Measurements from ENCODE around the gene MRPS5.

Gene MRPS5

DNA sequence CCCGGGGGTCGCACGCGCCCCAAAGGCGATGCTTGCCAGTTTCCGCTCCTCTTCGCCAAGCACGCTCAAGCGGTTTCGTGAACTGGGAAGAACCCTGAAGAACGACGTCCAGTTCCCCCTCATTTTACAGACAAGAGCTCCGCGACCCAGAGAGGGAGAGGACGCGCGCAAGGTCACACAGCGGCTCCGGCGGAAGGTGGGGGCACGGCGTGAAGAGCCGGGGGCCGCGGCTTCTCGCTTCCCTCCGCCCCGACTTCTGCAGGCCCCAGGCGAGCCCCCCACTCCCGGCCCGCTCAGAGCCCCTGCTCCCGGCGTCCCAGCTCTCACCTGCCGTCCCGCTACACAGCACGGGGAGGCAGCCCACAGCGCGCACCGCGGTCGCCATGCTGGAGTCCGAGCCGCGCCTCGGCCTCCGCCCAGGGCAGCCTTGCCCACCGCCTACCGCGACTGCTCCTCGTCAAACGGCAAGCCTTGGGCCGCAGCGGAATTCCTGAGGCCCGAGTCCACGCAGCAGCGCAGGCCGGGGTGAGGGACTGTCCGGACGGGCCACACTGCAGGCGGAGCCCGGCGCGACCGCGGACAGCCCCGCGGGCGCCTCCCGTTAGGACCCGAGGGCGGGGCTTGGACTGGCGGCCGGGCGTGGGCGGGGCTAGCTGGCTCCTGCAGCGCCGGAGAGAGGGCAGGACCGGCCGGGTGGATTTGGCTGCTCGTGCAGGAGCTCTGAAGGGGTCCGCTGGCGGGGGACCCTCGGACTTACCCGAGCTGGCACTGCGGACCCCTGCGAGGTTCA, at the start of gene MRPS5:
MRPS5 (minus strand) TSS at position 402 of the 790 bp plus-strand sequence; CDS start at position 385, 17 bp downstream.
- no peaks in the 10 kb centered on the region for H3K9me3 ChIP-seq (ENCODE audit: low read depth, low read length)
- H3K9ac ChIP-seq (ENCODE audit: insufficient read length), result peak within 1 kb of the TSS; percentile 94
- no peak for TF ChIP-seq EZH2 (IDR thresholded peaks at IDR 0.05)
- peak; percentile 83 for TF ChIP-seq POLR2AphosphoS5 (IDR thresholded peaks at IDR 0.05; ENCODE audit: borderline replicate concordance, low read depth, low read length)
- no peak for TF ChIP-seq FOXP2 (optimal IDR thresholded peaks at IDR 0.05; ENCODE audit: control extremely low read depth, extremely low read length, insufficient read depth)
- H3K27ac ChIP-seq, result peak within 1 kb of the TSS; percentile 90
- peak within 1 kb of the TSS; percentile 99 for H3K4me3 ChIP-seq
- no peak for DNase-seq (ENCODE audit: low read depth, low spot score)
- peaks cover 32% of the 10 kb centered on the region for H3K36me3 ChIP-seq (ENCODE audit: insufficient read depth, low read length)

- Histone ChIP-seq H3K36me3 (ENCODE audit: insufficient read depth, low read length) (no peaks in the 10 kb centered on the region), H3K9me3 (ENCODE audit: low read depth, low read length) (no peaks in the 10 kb centered on the region), H3K4me3 (peak overlapping the region; percentile 83), H3K27ac (no peak overlapping the region), H3K9ac (ENCODE audit: insufficient read length) (peak overlapping the region; percentile 74)
- DNase-seq (ENCODE audit: low read depth, low spot score), result no peak
- TF ChIP-seq FOXP2 (optimal IDR thresholded peaks at IDR 0.05; ENCODE audit: control extremely low read depth, extremely low read length, insufficient read depth), result no peak
- no peak for TF ChIP-seq POLR2AphosphoS5 (IDR thresholded peaks at IDR 0.05; ENCODE audit: borderline replicate concordance, low read depth, low read length)
- TF ChIP-seq EZH2 (IDR thresholded peaks at IDR 0.05), result no peak
These were observed 44.6 kb upstream of the MRPS5 start for GRCh38 chr2:95166065-95166763.

GRCh38 chr2:95165371-95166064, 43.9 kb upstream of the MRPS5 start, which contains the start of gene ZNF2:
Gene ZNF2 (plus strand): TSS chr2:95165809. CDS start chr2:95176227, 10,418 bp downstream.
- peak; percentile 93 for DNase-seq (ENCODE audit: low read depth, low spot score)
- Histone ChIP-seq H3K36me3 (ENCODE audit: insufficient read depth, low read length) (no peaks in the 10 kb centered on the region), H3K9ac (ENCODE audit: insufficient read length) (peak within 1 kb of the TSS; percentile 85), H3K9me3 (ENCODE audit: low read depth, low read length) (no peaks in the 10 kb centered on the region), H3K4me3 (peak within 1 kb of the TSS; percentile 83), H3K27ac (peak within 1 kb of the TSS; percentile 75)
- TF ChIP-seq EZH2 (IDR thresholded peaks at IDR 0.05), result no peak
- TF ChIP-seq POLR2AphosphoS5 (IDR thresholded peaks at IDR 0.05; ENCODE audit: borderline replicate concordance, low read depth, low read length), result peak; percentile 89
- no peak for TF ChIP-seq FOXP2 (optimal IDR thresholded peaks at IDR 0.05; ENCODE audit: control extremely low read depth, extremely low read length, insufficient read depth)

DNA sequence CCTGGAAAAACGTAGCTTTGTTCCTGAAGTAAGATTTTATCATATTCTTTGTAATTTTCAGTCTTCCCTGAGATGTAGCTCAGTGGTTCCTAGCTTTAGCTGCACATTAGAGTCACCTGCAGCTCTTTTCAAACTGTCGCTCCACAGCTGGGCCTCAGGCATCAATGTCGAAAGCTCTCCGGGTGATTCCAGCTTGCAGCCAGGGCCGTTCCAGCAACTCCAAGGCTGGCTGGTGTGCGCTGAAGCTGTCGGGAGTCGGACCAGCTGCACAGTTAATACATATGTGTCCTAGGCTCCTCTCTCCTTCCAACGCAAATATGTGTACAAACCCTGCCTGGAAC, 43.4 kb upstream of the MRPS5 start:
- no peak for TF ChIP-seq FOXP2 (optimal IDR thresholded peaks at IDR 0.05; ENCODE audit: control extremely low read depth, extremely low read length, insufficient read depth)
- TF ChIP-seq EZH2 (IDR thresholded peaks at IDR 0.05), result no peak
- no peak for TF ChIP-seq POLR2AphosphoS5 (IDR thresholded peaks at IDR 0.05; ENCODE audit: borderline replicate concordance, low read depth, low read length)
- no peaks in the 10 kb centered on the region for H3K9me3 ChIP-seq (ENCODE audit: low read depth, low read length)
- H3K4me3 ChIP-seq, result peak overlapping the region; percentile 83
- H3K27ac ChIP-seq, result peak overlapping the region; percentile 75
- H3K9ac ChIP-seq (ENCODE audit: insufficient read length), result peak overlapping the region; percentile 85
- no peaks in the 10 kb centered on the region for H3K36me3 ChIP-seq (ENCODE audit: insufficient read depth, low read length)
- DNase-seq (ENCODE audit: low read depth, low spot score), result no peak

- H3K9me3 ChIP-seq (ENCODE audit: low read depth, low read length), result no peaks in the 10 kb centered on the region
- H3K9ac ChIP-seq (ENCODE audit: insufficient read length), result peak within 1 kb of the TSS; percentile 41
- peak within 1 kb of the TSS; percentile 70 for H3K4me3 ChIP-seq
- DNase-seq (ENCODE audit: low read depth, low spot score), result no peak
- H3K27ac ChIP-seq, result no peak within 1 kb of the TSS
- TF ChIP-seq FOXP2 (optimal IDR thresholded peaks at IDR 0.05; ENCODE audit: control extremely low read depth, extremely low read length, insufficient read depth) (no peak), POLR2AphosphoS5 (IDR thresholded peaks at IDR 0.05; ENCODE audit: borderline replicate concordance, low read depth, low read length) (peak; percentile 31; the same call in 1 of the 2 replicates)
- H3K36me3 ChIP-seq (ENCODE audit: insufficient read depth, low read length), result no peaks in the 10 kb centered on the region
These were observed 38.3 kb upstream of the MRPS5 start, which contains the start of gene ZNF514 for GRCh38 chr2:95159690-95160449. Gene ZNF514 (minus strand): TSS chr2:95159848. CDS start chr2:95153253, 6,595 bp downstream.

DNA sequence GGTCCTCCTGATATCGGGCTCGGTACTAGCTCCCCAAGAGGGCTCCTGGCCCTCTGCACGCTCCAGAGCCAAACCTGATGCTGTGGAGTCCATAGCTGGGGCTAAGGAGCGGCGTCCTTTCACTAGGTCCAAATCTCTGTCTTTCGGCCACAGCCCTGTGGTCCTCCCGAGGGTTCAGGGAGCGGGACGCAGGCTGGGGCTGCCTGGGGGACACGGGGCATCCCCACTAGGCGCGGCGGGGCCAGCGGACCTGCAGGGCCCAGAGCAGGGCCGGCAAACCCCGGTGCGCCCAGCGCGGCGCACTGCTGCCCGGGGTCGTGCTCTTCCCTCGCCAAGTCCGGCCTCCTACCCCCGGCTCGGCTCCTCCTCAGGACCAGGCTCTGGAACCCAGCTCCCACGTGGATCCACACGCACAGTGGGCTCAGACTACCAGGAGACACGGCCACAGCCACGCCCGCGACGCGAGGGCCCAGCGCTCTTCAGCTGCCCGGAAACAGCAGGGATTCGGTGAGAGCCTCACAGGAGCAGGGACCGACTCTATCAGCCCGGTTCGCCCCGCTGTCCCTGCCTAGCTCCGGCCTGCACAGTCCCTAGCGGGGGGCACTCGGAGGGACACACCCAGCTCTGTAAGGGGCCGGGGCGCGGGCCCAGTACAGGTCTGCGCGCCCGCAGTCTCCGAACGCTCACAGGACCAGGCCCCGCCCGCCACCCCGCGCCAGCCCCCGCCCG, 37.4 kb upstream of the MRPS5 start:
- TF ChIP-seq FOXP2 (optimal IDR thresholded peaks at IDR 0.05; ENCODE audit: control extremely low read depth, extremely low read length, insufficient read depth), result no peak
- TF ChIP-seq EZH2 (IDR thresholded peaks at IDR 0.05), result no peak
- no peak for TF ChIP-seq POLR2AphosphoS5 (IDR thresholded peaks at IDR 0.05; ENCODE audit: borderline replicate concordance, low read depth, low read length)

DNA sequence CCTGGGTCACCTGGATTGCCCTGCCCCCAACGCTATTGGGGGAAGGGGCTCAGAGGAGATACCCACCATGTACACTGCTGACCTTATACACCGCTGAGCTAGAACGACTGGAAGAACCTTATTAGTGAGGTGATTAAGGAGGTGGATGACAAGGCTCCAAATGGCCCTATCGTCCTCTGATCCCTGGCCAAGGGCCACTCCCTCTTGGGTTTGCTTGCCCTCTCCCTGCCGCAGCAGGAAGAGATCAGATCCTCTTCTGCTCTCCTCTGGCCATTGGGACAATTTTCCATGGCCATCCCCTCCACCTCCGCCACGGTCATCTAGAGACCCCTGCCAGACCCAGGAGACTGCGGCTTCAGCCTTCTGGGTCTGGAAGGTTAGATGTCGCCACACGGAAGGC, 36.8 kb upstream of the MRPS5 start:
- Histone ChIP-seq H3K27ac (no peak overlapping the region), H3K36me3 (ENCODE audit: insufficient read depth, low read length) (no peaks in the 10 kb centered on the region), H3K4me3 (no peak overlapping the region; the same call in 1 of the 2 replicates), H3K9ac (ENCODE audit: insufficient read length) (no peak overlapping the region), H3K9me3 (ENCODE audit: low read depth, low read length) (no peaks in the 10 kb centered on the region)
- DNase-seq (ENCODE audit: low read depth, low spot score), result no peak
- no peak for TF ChIP-seq FOXP2 (optimal IDR thresholded peaks at IDR 0.05; ENCODE audit: control extremely low read depth, extremely low read length, insufficient read depth)
- no peak for TF ChIP-seq EZH2 (IDR thresholded peaks at IDR 0.05)
- TF ChIP-seq POLR2AphosphoS5 (IDR thresholded peaks at IDR 0.05; ENCODE audit: borderline replicate concordance, low read depth, low read length), result no peak

More for the DNA sequence above, 37.4 kb upstream of the MRPS5 start:
- DNase-seq (ENCODE audit: low read depth, low spot score), result no peak
- Histone ChIP-seq H3K9me3 (ENCODE audit: low read depth, low read length) (no peaks in the 10 kb centered on the region), H3K36me3 (ENCODE audit: insufficient read depth, low read length) (no peaks in the 10 kb centered on the region), H3K4me3 (peak overlapping the region; percentile 70), H3K27ac (no peak overlapping the region), H3K9ac (ENCODE audit: insufficient read length) (peak overlapping the region; percentile 41)
